ENCODE results near the gene ADAMTS10. TPM values are rescaled to one million over a fixed set of nuclear protein-coding genes. Genes with fewer than 3 reads are reported as not detected.

The ADAMTS10 gene
- total and polyA plus RNA-seq, 10 donors, result 7.8 to 33.8 (median 18.0) TPM

- Histone ChIP-seq H3K27me3 (replicated peaks in 1 of 7) (no peaks in the 10 kb centered on the region), H3K9me3 (no peaks in the 10 kb centered on the region), H3K4me3 (no peak overlapping the region), H3K36me3 (peaks cover 0 to 100% (median 56%) of the 10 kb centered on the region in 6 donors), H3K27ac (no peak overlapping the region), H3K4me1 (peaks cover 0 to 8% (median 1%) of the 10 kb centered on the region in 6 donors)
- no peak for TF ChIP-seq POLR2A (IDR thresholded peaks at IDR 0.05)
- TF ChIP-seq, protein P1, sequence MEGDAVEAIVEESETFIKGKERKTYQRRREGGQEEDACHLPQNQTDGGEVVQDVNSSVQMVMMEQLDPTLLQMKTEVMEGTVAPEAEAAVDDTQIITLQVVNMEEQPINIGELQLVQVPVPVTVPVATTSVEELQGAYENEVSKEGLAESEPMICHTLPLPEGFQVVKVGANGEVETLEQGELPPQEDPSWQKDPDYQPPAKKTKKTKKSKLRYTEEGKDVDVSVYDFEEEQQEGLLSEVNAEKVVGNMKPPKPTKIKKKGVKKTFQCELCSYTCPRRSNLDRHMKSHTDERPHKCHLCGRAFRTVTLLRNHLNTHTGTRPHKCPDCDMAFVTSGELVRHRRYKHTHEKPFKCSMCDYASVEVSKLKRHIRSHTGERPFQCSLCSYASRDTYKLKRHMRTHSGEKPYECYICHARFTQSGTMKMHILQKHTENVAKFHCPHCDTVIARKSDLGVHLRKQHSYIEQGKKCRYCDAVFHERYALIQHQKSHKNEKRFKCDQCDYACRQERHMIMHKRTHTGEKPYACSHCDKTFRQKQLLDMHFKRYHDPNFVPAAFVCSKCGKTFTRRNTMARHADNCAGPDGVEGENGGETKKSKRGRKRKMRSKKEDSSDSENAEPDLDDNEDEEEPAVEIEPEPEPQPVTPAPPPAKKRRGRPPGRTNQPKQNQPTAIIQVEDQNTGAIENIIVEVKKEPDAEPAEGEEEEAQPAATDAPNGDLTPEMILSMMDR (IDR thresholded peaks at IDR 0.05 in 8 of 11, conservative IDR thresholded peaks at IDR 0.05 in 3 of 11), result no peak
- TF ChIP-seq POLR2AphosphoS5 (IDR thresholded peaks at IDR 0.05), result no peak
- intact Hi-C loops (cut with DNase I; ENCODE audit: low total_unique reads), result no loop called here
- DNase-seq, result no peak
- 82 to 92% (median 90%) methylated on average over 10 of the region's 10 CpGs for WGBS, 5 donors
These were observed 57.7 kb downstream of the ADAMTS10 start for GRCh38 chr19:8552810-8553209.

DNA sequence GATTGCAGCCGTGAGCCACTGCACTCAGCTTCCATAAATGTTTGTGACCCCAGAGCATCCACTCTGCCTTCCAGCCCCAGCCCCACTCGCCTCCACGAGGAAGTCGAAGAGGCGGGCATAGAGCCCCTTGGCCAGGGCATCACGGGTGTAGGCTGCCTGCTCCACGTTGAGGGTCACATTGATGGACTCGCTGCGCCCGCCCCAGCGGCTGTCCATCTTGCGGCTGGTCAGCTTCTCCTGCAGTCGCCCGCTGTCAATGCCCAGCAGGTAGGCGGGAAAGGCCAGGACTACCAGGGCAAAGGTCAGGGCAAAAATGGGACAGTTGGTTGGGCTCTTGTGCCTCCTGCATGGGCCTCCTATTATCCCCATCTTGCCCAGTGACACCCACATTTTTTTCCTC is 60.4 kb downstream of the ADAMTS10 start:
- WGBS, 5 donors, result 94 to 96% (median 95%) methylated on average over 10 to 15 of the region's 15 CpGs
- H3K9me3 ChIP-seq, result no peaks in the 10 kb centered on the region

GRCh38 chr19:8545743-8546142 is 64.8 kb downstream of the ADAMTS10 start:
- WGBS, 5 donors, result 93 to 98% (median 96%) methylated on average over 8 of the region's 8 CpGs
- TF ChIP-seq POLR2AphosphoS5 (IDR thresholded peaks at IDR 0.05), result no peak
- no peak for TF ChIP-seq POLR2A (IDR thresholded peaks at IDR 0.05)
- TF ChIP-seq, protein P1 (IDR thresholded peaks at IDR 0.05 in 8 of 11, conservative IDR thresholded peaks at IDR 0.05 in 3 of 11), result no peak
- no peak for DNase-seq

More for the DNA sequence above, 60.4 kb downstream of the ADAMTS10 start:
- DNase-seq, result no peak
- H3K36me3 ChIP-seq, result peaks cover 0 to 100% (median 79%) of the 10 kb centered on the region in 6 donors
- H3K4me1 ChIP-seq, result no peaks in the 10 kb centered on the region
- H3K27ac ChIP-seq, result no peak overlapping the region
- no peaks in the 10 kb centered on the region for H3K27me3 ChIP-seq (replicated peaks in 1 of 7)
- no peak for TF ChIP-seq POLR2A (IDR thresholded peaks at IDR 0.05)
- peak in 2 of 3 donors; percentile 5 to 73 for TF ChIP-seq POLR2AphosphoS5 (IDR thresholded peaks at IDR 0.05)
- TF ChIP-seq, protein P1 (IDR thresholded peaks at IDR 0.05 in 8 of 11, conservative IDR thresholded peaks at IDR 0.05 in 3 of 11), result no peak
- no peak overlapping the region for H3K4me3 ChIP-seq
- intact Hi-C loops (cut with DNase I; ENCODE audit: low total_unique reads), result no loop called here

DNA sequence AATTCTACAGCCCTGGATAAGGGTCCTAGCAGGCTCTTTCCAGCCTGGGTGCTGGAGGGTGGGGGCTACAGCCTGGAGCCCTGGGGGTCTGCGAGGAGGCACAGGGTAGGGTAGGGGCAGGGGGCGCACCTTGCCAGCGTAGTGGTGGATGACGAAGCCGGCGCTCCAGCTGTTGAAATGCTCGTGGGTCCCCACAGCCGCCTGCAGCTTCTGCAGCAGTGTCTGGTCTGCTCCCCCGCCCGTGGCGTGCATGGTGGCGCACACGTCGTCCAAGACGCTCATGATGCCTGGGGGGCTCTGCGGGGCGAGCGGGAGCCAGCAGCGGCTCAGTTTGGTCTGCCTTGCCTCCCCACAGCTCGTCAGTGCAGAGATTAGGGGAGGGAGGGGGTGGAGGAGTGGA is 66.3 kb downstream of the ADAMTS10 start:
- Histone ChIP-seq H3K36me3 (peaks cover 0 to 97% (median 55%) of the 10 kb centered on the region in 6 donors), H3K9me3 (no peaks in the 10 kb centered on the region), H3K4me1 (peaks cover 0 to 7% (median 3%) of the 10 kb centered on the region in 6 donors), H3K27ac (no peak overlapping the region), H3K4me3 (no peak overlapping the region), H3K27me3 (replicated peaks in 1 of 7) (no peaks in the 10 kb centered on the region)
- intact Hi-C loops (cut with DNase I; ENCODE audit: low total_unique reads), result no loop called here
- DNase-seq, result no peak
- TF ChIP-seq POLR2A (IDR thresholded peaks at IDR 0.05), result no peak
- peak in 2 of 3 donors; percentile 39 to 76 for TF ChIP-seq POLR2AphosphoS5 (IDR thresholded peaks at IDR 0.05)
- 90 to 96% (median 94%) methylated on average over 14 to 20 of the region's 20 CpGs for WGBS, 5 donors

More at GRCh38 chr19:8545743-8546142, 64.8 kb downstream of the ADAMTS10 start:
- Histone ChIP-seq H3K4me3 (no peak overlapping the region), H3K36me3 (peaks cover 0 to 99% (median 59%) of the 10 kb centered on the region in 6 donors), H3K27ac (no peak overlapping the region), H3K9me3 (no peaks in the 10 kb centered on the region), H3K4me1 (peaks cover 0 to 6% (median 1%) of the 10 kb centered on the region in 6 donors), H3K27me3 (replicated peaks in 1 of 7) (no peaks in the 10 kb centered on the region)
- intact Hi-C loops (cut with DNase I; ENCODE audit: low total_unique reads), result no loop called here

Data from spleen (tissue), 11 donors.